CD4-positive, alpha-beta T cell treated with Interferon gamma for 1 hour (primary cell): ENCODE data around the gene HOXA4.

Experiments used
- DNase-seq: peaks from one replicate; pipeline ENCODE4 v3.0.0-alpha.2; 2020

Gene HOXA4

DNA sequence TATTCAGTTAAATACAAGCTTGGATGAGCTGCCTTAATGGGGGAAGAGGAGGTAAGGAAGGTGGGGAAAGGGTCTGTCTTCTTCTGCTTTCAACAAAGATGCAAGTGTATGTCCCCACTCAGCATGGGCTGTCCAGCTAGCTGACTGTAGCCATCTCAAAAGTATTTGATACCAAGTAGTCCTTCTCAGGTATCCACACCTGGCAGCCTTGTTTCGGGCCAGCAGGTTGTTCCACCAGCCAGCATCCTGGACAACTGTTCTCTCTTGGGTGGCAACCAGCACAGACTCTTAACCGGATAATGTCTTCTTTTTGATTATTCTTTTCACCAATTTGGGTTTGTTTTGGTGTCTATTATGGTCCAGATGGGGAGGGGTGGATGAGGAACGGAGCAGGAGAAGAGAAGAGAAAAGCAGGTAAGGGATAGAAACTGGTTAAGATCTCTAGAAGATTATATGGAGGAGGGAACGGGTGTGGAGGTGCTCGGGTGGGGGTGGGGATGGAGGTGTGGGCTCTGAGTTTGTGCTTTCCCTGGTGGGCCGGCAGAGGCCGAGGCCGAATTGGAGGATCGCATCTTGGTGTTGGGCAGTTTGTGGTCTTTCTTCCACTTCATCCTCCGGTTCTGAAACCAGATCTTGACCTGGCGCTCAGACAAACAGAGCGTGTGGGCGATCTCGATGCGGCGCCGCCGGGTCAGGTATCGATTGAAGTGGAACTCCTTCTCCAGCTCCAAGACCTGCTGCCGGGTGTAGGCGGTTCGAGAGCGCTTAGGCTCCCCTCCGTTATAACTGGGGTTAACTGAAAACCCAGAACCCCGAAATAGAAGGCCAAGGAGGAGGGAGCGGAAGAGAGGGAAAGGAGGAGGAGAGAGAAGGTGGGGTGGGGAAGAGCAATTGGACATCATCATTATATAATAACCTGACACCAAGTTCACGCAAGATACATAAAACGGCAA lies 1.5 kb downstream of the HOXA4 start:
- no peak for DNase-seq

DNA sequence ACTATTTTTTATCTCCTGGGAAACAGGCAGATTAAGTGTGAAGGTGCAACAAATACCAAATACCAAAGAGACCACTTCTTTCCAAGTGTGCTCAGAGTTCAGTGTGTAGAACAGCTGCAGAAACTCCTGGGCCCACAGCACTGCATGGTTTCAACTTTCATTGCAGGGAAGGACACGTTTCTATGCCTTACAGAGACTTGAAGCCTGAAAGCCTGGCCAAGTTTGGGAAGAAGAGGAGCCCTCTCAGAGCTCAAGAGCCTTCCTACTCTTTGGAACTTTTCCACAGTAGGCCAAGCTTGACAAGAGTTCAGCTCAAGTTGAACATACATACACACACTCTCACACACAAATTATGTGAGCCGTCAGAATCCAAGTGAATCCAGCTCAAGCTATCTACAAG lies 2.5 kb downstream of the HOXA4 start:
- DNase-seq, result no peak

DNA sequence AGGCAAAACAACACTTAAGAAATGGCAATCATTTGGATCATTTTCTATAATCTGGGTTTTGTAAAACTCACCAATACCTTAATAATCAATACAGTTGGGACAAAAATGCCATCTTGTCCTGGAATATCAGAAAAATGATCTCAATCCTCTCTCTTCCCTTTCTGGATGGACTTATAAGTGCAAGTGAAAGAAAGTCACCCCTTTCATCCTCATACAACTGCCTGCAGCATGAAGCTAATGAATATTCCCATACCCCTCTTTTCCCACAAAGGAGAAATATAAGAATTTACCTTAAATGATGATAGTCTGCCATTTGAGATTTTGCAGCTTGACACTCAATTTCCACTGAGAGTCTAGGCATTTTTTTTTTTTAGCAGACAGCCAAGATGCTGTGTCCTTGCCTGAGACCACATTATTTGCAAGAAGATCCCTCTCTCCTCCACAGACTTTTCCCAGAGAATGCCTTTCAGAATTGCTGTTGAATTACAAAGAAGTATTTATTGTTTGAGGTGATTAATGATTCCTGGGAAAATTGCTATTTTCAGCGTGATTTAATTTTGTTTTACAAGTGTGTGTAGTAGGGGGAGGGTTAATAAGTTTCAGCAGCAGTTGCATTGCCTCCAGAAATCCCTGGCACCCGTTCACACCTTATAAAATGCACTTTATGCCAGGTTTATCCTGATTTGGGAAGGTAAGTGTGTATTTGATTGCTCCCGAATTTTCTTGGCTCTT lies 3.8 kb downstream of the HOXA4 start:
- DNase-seq, result no peak

DNA sequence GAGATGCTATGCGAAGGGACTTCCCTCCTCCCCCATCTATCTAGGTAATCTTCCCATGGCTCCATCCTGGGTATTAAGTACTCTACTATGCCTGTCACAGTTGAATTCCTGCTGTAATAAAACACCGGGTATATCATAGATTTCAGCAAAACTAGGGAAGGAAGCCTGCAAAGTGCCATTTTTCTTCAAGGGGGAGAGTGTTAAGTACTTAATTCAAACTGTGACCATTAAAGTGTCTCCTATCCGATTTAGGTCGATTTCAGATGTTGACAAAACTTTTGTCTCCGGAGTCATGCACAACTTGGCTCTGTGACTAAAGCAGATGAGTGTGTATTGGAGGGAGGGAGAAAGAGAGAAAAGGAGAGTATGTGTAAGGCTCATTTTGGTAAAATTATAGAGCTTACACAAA lies 4.6 kb downstream of the HOXA4 start:
- DNase-seq, result no peak

DNA sequence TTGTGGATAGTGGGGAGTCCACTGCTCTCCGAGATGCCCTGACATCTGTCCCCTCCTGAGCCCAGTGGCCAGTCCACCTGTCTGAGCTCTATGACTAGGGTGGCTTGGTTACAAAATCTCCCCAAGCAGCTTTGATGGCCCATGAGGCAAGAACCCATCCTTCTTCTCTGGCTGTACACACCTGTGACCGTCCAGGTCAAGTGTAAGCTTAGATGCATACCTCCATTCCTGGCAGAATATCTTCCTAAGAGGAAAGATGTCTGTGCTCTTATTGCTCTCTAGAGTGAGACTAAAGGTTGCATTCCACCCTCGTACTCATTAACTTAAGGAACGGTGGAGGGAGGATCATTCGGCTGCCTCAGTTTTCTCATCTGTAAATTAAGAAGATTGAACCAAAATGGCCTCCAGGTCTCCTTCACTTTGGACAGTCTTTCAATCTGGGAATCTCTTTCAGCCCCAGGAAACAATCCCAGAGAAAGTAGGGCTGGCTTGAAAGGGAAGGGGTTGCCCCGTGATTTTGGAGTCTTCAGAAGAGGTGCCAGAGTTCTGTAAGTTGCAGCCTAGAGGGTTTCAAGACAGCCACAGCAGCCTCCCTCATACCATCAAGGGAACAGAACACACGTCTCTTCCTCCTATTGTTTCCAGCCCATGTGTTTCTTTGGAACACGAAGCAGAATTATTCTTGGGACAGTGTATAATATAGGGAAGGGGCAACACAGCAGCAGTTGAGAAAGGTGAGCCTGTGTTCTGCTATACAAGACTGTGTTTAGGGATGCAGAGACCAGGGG lies 5.5 kb downstream of the HOXA4 start:
- DNase-seq, result no peak

DNA sequence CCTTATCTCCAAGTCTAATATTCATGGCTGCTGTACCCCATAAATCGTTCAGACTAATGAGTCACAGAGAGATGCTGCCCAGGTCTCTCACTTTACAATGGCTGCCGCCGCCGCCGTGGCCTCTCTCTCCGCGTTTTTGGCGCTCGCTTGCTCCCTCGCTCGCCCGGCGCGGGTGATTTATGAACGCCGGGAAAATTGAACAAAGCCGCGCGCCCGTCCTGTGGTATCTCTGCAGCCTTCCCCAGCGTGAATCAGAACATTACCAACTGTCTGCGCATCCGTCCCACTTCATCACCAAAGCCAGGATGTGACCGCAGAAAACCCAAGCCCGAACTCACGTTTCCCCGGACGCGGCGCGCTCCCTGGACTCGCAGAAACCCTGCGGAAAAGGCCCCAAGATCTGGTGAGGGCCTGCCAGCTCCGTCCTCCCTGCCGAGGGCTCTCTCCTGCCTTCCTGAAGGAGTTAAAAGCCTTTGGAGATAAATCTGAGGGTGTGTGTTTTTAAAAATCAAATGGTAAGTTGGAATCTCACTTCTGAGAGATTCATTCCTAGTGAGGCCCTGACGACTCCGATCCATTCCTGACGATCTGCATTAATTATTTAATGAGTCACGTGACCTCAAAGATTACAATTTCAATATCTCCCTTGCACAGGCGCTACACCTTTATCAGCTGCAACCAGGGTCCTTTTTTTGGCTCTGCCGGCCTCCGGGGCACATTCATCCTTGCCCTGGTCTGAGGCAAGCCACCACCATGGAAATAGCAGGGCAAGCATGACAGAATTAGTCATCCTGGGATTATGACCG lies 6.3 kb downstream of the HOXA4 start:
- DNase-seq, result no peak

DNA sequence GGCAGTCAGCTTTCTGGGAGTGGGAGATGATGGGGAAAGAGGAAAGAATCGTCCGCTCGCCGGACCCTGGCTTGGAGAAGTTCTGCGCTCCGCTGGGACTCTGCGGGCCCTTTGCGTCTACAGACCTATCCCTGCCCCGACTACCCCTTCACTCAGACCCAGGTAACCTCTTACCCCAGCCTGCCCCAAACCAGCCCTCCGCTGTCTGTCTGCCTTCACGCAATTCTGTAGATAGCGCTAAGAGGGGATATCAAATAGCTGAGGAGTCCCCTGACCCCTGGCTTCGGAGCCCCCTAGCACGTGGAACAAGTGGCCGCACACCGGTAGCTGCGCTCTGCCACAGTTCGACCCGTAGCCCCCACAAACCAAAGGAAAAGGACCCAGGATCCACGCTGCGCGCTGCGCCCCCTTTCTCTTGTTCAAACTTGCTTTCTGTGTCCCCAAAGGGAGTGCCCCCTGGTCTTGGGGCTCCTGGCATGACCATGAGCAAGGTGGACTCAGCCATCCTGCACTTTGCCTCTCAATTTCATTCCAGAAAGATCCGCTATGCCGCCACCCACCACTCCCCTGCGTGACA lies 7.0 kb downstream of the HOXA4 start:
- no peak for DNase-seq

DNA sequence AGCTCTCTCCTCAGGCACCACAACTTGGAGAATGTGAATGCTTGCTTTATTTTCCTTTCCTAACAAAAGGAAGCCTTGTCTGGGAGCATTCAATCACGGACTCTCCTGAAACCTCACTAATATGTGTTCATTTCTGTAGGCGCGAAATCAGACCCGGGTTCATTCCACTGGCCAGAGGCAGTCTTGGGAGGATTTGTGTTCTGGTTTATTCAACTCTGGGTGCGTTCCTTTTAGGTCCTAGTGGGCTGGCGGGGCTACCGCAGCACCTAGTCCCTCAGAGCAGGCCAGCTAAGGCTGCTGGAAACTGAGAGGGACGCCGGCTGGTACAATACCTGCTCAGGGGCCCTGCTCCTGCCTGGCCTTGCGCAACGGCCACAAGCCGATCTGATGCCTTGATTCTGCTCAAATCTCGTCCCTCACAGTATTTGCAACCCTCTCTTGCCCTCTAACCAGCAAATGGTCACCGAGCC lies 7.5 kb downstream of the HOXA4 start:
- no peak for DNase-seq

DNA sequence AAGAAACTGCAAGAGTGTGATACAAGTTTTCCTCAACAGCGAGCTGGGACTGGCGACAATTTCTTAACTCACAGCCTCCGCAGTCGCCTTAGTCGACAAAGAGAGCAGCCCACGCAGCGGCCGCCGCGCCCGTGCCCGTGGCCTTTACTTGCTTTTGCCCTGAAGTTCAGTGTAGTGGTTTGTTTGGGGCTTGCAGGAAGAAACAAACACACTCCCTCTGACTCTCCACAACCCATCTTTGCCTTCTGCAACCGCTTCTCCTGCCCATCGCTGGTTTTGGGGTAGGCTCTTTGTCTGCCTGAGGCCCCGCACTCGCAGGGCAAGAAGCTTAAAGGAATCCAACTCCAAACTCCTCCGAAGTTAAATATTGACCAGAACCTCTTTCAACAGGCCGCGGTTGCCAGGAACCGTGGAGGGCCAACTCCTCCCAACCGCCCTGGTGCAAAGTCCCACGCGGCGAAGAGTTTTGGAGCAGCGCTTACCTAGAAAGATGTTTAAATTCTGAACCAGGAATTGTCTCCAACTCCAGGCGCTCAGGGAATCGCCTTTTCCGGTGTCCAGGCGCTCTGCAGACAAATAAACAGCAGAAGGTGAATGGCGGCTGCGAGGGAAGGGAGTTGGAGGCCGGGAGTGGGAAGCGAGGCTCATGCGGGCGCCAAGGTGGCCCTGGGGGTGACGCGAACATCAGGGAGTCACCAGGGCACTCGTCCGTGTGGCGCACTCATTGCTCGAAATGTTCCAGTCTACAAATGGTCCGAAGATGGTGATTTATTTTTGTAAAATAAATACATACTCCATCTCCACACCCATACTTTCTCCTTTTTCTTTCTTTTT lies 8.3 kb downstream of the HOXA4 start:
- no peak for DNase-seq

DNA sequence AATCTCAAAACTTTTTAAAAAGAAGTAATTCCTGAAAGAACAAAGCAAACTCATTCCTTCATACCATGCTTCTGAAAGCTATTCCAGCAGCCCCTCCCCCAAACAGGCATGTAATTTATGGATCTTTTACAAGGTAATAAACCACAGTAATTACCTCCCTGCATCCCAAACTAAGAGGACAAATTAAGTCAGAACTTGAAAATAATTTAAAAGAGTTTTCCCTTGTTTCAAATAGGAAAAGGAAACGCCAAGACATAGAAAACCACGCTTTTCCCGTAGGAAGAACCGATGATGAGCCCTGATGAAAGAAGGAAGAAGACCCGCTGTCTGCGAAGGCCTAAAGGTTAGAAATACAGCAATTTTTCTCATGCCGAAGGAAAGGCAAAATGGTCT lies 8.9 kb downstream of the HOXA4 start:
- DNase-seq, result no peak

DNA sequence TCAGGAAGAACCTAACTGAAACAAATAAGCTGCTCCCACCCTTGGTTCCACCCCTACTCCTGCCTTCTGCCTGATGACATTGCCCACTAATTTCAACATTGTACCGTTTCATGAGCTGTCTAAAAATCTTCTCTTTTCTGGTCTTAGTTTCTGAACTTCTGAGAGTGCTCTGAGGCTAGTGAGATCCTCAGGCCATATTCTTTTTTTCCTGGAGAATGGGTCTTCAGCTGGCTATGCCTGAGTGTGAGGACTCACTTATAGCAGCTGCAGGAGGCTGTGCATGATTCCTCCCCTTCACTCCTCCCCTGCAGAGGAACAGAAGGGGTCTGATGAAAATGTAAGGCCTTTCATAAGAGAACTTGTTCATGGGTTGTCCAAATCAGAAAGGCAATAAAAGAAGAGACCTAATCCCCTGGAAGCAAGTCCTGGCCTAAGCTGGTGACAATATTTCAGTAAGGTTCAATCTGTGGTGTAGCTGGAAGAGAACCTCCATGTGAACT lies 11.1 kb downstream of the HOXA4 start:
- no peak for DNase-seq

DNA sequence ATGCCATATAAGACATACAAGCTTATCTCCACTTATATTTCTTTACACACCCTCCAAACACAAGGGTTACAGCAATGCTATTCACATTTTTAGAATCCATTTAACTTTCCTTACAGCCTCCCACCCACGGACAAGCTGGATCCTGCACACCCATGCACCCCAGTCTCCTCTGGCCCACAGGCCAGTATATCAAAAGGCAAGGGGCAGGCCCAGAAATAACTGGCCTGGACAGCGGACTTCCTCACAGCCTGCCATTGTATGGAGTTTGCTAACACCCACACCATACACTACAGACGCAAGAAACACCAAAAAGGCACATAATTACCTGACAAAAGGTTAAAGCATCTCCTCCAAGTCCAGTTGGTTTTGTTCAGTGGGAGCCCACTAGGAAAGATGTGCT lies 12.0 kb downstream of the HOXA4 start:
- no peak for DNase-seq

DNA sequence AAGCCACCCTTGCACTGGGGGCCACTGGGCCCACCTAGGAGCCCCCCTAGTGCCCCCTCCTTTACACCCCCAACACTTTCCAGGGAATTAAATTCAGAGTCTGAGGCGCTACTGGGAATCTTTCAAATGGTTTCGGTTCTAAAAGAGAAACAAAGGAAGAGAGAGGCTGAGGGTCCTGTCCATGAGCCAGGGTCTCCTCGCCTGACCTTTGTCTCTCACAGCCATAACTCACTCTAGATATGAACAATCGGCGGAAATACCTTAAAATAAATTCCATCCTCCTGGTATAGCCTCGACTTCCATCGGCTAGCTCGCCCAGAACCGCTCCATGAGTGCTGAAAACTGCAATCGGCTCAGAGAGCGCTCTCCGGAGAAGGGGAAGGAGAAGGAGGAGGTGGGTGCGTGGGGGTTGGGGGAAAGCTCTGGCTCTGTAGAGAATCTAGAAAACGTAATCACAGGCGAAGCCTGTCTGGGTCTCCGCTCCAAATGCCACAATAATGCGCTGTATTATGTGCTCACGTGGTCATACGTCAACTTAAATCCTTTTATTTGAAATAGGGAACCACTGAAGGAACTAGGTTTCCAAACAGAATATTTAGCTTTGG lies 12.6 kb downstream of the HOXA4 start:
- DNase-seq, result no peak

DNA sequence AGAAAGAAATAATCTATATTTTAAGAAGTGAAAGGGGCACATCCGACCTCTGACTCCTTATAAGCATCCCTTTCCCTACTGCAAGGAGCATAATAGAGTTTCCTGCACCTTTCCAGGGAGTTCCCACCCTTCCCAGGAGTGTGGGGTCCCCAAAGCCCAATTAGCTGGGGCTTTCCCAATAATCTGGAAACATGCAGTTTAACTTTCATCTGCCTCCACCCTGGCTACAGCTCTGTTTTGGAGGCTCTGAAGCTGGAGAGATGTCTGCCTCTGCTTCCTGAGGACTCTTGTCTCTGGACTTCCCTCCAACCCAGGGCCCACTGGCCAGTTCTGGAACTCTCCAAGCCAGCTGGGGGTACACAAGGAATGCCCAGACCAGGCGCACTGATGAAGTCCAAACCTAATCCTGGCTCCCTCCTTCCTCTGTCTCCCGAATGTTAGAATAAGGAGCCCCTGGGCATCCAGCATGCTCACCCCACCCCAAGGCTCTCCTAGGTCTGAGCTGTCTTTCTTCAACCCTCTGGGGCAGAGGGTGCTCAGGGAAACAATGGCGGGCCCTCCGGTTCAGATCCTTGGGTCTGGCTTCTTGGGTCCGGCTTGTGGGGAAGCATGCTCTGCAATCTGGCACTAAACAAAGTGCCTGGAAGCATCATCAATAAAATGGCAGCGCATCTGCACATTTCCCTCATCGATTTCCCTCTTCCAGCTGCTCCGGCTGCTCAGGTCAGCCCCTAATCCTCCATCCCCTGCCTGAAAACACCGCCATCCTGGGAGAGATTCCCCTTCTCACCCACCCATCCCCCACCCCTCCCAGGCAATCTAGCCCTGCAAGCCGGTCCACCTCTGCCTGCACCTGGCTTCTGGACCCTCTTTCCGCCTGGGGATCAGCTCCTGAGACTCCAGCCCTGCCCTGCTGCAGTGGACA lies 13.3 kb downstream of the HOXA4 start:
- no peak for DNase-seq

DNA sequence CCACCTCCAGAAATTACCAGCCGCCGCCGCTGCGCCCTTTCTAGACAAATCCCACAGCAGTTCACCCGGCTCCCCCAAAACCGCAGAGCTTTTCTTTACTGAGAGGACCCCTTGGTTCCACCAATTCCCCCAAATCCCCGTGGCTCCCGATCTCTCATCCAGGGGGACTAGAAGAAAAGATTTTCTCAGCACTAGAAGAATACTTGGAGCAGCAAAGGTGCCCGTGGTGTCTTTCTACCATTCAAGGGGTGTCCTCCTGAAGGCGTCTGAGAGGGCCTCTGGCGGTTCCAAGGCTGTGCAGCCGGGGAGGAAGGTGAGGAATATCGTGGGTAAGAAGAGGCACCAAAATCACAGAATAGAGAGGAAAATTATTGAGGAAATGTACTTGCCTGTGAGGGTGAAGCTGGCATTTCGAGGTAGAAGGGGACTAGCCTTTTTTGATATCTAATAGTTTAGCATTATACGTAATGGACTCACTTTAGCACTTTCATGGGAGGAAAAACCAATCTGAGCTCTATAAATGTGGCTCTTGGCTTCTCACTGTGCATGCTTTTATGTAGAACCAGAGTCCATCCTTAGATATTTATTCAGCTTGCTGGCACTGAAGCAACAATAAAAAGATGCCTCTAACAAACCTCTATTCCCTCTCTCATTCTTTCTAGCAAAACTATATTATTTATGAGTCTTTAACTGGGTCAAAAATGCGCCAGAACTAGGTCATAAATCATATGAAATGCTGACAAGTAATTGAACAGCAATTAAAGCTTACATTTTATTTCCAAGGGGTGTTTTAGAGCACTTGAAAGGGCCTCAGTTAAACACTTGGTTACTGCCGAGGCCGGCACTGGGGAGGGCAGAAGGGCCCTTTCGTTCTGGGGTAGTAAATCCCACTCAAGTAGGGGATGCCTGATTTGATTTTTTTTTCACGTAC lies 14.3 kb downstream of the HOXA4 start:
- no peak for DNase-seq

DNA sequence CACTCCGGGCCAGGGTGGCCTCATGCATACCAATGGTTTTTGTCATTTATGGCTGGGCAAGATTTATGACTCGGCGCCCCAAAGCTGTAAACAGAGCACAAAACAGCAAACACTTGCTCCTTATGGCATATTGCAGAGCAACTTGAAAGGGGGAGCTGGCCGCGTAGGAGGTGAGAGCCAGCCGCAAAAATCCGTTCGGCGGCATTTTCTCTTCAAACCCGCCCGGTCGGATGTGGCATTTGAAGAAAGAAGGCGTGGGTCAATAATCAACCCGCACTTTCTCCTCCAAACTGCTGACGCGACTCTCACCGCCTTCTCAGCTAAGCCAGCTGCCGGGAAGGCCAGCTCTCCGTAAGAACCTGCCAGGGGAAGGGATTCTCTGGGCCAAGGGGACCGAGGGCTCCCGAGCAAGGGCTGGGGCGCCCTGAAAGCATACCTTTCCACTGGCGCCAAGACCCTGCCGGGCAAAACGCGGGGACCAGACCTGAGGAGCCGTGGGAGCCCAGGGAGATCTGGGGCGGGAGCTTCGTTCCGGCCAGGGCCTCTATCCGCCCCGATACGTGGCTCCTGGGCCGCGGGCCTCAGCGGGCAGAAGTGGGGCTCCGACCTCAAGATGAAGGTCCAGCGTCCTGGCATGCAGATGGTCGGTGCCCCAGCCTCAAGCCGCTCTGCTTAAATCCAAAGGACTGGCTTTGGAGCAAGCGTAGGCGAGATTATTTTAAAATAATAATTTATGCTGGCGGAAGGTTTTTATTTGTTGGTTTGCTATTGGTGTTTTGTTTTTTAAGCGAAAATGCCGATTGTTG lies 15.1 kb downstream of the HOXA4 start:
- no peak for DNase-seq

DNA sequence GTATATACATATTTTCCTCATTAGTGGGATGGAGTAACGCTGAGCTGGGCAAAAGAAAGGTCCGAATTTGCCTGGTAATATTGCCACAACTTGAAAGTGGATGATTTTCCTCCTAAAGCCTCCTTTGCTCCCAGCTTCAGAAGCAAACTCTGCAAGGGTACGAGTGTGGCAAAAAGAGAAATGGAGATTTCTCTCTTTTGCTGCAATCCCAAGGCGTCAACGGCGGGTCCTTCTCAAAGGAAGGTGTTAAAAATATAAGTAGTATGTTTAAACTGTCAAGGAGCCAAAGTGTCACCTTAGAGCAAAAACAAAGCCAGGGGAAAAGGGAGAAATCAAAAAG lies 15.7 kb downstream of the HOXA4 start:
- DNase-seq, result no peak
